Measurements from ENCODE around the gene CYTH2.

CYTH2 gene

DNA sequence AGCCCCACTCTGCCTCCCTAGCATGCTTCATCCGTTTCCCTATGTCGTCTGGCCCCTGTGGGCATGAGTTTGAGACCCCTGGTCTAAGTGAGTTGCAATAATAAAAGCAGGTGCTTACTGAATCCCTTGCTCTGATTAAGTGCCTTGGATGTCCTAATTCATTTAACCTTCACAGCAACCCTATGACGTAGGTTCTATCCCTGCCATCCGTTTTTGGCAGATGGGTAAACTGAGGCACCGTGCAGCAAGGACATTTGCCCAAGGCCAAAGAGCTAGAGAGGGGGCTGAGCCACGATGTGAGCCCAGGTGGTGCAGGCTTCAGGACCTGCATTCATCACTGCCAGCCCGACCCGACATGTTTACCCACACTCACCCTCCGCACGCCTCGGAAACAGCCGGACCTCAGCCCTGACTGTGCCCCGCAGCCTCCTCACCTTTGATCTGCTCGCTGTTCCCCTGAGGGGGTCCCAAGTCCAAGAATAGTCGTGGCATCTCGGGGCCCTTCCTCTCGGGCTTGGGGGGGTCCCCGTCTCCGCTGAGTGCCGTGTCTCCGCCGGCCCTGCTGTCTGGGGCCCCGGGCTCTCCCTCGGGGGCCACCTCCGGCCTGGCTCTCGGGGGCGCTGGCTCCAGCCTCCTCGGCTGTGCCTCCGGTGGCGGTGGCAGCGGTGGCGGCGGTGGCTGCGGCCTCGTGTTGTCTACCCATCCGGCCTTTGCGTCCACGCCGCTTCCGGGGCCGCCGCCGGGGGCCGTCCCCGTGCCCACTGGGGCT lies 28.0 kb downstream of the CYTH2 start:
- no peak for DNase-seq

DNA sequence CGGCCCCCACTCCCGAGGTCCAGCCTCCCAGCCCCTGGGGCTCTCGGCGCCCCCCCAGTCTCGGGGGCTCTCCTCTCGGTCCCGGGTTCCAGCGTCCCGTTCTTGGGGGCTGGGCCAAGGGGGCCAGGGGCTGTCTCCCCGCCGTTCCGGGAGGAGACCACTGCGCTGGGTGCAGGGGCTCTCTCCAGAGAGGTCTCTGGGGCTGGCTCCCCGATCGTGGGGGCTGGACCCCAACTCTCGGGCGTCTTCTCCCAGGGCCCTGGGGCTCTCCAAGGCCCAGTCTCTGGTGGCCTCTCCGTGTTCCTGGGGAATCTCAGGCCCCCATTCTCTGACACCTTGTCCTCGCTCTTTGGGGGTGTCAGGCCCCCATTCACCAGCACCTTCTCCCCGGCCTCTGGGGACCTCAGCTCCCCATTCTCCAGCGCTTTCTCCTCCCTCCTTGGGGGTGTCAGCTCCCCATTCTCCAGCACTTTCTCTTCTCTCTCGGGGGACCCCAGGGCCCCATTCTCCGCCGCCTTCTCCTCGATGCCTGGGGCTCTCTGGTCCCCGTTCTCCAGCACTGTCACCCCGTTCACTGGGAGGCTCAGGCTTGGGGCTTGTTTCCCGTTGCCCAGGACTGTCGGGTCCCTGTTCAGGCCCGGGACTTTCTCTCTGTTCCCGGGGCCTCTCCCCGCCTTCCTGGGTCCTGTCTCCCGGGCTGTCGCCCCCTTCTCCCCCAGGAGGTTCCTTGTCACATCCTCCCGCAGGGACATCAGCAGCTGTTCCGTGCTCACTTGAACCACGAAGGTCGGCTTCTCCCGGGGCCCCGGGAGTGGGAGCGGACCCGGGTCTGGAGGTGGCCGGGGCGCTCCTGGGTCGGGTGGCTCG lies 28.8 kb downstream of the CYTH2 start:
- no peak for DNase-seq

DNA sequence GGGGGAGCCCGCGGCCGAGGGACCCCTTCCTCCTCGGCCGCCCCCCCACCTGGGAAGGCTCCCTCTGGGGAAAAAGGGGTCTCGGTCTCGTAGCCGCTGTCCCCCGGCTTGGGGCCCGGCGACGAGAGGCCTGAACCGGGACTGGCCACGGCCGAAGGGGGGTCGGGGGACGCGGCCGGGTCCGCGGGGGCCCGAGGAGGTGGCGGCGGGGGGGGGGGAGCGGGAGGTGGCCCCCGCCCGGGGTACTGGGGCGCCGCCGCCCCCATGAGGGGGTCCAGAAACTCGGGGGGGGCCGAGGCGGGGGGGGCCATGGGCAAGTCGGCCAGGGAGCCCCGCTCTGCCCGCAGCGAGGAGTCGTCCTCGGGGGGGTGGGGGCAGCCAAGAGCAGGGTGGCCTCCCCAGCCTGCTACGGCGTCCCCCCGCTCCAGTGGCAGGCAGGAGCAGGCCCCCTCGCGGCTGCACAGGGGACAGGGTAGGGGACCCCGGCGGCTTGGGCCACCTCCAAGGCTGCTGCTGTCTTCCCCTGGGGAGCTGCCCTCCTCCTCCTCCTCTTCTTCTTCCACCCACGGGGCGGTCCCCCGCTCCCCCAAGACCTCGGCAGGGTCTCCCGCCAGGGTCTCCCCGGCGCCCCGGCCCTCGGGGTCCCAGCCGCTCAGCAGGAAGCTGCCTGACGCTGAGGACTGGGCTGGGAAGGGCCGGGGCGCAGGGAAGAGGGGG lies 29.6 kb downstream of the CYTH2 start:
- DNase-seq, result no peak

DNA sequence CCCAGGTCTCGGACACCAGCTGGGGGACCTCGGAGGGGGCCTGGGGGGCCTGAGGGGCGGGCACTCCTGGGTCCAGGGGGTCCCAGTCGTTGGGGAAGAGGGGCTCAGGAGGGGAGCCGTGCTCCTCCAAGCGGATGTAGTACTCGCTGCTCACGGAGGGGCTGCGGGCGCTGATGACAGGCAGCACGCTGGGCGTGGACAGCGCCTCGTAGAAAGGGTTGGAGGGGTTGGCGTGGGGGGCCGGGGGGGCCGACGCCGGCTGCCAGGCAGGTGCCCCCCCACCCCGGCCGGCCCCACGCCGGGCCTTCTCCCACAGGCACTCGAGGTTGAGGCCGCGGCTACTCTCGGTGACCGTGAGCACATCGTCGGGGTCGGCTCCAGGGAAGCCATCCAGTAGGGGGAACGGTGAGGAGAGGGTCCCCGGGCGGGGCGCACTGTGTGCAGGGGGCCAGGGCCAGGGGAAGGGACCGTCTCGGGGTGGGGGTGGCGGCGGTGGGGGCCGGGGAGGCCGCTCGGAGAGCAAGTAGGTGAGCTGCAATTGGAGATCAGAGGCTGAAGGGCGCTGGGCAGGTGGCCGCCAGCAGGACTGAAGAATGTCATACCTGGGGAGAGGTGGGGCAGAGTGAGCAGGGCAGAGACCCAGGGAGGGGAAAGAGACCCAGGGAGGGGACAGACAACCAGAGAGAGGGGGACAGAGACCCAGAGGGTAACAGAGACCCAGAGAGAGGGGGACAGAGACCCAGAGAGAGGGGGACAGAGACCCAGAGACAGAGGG lies 30.3 kb downstream of the CYTH2 start:
- DNase-seq, result no peak

DNA sequence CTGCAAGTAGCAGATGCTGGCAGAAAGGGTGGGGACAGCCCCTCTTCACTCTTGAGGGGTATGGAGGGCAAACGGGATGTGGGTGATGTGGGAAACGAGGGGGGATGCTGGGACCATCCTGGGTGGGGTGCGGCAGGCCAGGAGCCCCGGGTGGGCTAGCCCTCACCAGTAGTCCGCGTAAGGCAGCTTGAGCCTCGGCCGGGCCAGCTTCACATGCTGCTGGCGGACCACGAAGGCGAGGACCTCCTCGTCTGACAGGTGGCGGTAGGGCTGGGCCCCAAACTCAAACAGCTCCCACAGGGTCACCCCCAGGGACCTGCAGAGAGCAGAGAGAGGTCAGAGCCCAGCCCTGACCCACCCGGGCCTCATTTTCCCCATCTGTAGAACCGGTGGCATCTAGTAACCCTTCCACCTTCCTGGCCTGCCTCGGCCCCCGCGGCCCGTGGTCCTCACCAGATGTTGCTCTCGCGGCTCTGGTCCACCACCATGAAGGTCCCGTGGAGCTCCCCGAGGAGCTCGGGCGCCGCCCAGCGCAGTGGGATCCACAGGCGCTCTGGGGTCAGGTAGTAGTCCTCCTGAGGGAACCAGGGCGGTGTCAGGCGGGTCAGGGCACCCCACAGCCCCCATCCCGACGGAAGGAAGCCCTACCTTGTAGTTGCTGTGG lies 31.8 kb downstream of the CYTH2 start:
- no peak for DNase-seq

DNA sequence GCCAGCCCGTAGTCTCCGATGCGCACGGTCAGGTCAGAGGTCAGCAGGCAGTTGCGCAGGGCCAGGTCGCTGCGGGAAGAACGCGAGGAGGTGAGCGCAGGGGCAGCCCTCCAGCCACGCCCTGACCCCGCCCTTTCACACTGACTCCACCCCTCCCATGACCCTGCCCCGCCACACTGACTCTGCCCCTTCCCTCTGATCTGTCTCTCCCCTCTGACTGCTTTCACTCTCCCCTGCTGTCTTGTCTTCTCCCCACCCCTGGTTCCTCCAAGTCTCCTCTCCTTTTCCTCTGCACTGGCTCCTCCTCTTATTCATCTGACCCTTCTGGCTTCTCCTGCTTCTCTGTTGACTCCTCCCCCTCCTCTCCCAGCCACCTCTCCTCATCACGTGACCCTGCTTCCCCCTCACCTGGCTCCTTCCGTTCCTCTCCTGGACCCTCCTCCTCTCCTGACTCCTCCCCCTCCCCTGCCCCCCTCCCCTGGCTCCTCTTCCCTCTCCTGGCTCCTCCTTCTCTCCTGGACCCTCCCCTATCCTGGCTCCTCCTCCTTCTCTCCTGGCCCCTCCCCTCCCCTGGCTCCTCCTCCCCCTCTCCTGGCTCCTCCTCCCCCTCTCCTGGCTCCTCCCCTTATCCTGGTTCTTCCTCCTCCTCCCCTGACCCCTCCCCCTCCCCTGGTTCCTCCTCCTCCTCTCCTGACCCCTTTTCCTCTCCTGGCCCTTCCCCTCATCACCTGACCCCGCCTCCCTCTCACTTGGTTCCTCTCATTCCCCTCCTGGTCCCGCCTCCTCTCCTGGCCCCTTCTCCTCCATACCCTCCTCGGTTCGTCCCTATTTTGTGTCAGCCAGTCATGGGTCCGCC lies 32.6 kb downstream of the CYTH2 start:
- peak; percentile 98 for DNase-seq

DNA sequence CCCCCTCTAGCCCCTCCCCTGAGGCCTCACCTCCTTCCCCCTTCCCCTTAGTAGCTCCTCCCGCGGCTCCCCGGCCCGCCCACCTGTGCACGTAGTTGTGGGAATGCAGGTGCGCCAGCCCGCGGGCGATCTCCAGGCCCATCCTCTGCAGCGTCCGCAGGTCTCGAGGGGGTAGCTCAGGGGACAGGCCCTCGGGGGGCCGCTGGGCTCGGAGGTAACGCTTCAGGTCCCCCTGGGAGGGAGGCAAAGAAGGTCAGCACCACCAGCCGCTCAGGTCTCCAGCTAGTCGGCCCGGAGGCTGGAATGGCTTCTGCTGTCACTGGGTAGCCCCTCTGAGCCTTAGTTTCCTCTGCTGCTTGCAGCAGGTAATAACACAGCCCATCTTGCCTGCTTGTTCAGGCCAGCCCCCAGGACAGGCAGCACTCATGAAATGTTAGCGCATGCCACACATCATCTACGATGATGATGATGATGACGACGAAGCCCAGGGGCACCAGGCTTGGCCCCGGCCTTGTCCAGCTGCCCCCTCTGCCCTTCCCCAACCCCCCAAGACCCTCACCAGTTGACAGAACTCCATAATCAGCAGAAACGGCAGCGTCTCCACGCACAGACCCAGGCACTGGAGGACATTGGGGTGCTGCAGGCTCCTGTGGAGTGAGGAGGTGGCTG lies 33.3 kb downstream of the CYTH2 start:
- no peak for DNase-seq

DNA sequence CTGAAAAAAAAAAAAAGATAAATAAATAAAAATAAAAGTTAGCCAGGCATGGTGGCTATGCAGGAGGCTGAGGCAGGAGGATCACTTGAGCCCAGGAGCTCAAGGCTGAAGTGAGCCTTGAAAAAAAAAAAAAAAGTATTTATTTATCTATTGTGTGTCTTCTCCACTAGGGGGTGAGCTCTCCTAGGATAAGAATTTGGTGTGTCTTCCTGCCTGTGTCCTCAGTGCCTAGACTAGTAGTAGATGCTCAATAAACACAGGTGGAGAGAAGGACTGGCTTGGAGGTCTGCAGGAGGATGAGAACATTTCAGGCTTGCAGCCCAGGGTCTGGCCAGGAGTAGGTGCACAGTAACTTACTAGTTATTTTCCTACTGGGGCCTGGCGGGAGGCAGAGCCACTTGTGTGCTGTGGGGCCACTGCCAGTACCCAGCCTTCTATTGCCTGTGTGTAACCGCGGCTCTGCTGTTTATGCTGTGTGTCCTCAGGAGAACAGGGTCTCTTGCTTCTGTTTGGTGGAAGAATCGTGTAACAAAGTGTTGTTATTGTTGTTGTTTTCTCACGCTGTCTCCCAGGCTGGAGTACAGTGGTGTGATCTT lies 37.1 kb downstream of the CYTH2 start:
- DNase-seq, result peak; percentile 57

DNA sequence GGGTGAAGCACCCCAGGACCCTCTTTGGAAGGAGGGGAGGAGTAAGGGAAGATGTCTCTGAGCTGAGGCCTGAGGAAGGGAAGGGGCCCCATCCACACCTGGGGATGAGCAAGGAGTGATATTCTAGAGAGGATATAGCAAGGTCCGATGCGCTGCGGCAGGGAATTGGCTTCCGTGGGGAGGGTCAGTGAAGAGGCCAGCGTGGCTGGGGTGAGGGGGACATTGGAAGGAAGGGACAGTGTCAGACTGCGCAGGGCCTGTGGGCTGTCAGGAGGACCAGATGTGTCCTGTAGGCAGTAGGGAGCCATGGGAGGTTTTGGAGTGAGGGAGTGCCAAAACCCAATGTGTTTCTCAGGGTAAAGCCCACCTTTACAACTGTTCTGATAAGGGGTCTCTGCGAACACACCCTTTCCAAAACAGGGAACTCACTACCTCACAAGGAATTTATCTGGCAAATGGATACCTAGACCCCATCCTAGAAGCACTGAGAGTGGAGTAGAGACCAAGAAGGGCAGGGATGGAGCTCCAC lies 38.8 kb downstream of the CYTH2 start:
- no peak for DNase-seq

DNA sequence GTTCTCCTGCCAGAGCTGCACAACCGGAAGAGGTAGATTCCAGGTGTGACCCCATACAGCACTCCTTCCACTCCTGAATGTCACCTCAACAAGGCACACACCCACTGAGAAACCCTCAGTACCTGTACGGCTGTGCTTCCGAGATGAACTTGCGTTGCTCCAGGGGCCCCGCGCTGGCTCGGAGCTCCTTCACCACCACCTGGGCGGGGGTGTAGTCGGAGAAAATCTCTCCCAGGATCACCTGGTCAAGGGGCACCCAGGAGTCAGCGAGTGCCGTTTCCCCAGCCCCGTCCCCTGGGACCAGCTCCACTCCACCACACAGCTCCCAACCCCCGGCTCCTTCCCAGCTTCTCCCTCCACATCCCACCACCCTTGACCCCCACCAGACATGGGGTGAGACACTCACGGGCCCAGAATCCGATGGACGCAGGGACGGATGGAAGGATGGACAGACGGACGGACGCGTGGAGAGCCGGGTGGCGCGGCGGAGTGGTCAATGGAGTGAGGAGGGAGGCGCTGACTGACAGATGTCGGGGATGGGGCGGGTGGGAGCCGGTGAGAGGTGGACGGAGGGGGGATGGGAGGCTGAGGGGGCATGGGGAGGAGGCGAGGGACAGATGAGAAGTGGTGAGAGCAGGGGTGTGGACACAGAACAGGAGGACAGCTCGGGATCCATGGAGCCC lies 39.7 kb downstream of the CYTH2 start:
- DNase-seq, result no peak

DNA sequence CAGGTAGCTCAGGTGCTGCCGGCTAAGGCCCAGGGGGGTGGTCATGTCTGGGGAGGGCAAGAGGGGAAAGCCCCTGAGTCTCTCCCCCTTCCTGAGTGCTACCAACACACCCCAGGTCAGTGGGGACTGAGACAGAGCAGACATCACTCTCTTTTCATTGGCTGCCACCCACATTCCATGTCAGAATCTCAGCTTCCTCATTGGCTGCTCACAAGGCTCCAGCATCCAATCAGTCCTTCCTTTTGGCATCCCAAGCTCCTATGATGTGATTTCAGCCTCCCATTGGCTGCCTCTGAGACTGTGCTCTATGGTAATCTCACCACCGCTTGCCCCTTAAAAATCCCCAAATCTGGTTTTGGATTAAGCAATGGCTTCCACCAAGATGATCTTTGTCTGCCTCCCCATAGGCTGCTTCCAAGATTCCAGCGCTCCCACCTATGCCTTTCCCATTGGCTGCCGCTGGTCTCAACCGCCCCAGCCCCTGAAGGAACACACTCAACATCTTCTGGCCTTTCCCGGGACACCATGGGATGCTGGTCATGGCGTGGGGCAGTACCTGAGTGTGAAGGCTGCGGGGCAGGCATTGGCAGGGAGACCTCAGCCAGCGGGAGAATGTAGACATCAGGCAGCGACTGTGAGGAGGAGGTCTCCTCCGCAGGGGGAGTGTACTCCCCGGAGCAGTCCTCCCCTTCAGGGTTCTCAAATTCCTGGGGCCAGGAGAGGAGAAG lies 40.5 kb downstream of the CYTH2 start:
- DNase-seq, result no peak

DNA sequence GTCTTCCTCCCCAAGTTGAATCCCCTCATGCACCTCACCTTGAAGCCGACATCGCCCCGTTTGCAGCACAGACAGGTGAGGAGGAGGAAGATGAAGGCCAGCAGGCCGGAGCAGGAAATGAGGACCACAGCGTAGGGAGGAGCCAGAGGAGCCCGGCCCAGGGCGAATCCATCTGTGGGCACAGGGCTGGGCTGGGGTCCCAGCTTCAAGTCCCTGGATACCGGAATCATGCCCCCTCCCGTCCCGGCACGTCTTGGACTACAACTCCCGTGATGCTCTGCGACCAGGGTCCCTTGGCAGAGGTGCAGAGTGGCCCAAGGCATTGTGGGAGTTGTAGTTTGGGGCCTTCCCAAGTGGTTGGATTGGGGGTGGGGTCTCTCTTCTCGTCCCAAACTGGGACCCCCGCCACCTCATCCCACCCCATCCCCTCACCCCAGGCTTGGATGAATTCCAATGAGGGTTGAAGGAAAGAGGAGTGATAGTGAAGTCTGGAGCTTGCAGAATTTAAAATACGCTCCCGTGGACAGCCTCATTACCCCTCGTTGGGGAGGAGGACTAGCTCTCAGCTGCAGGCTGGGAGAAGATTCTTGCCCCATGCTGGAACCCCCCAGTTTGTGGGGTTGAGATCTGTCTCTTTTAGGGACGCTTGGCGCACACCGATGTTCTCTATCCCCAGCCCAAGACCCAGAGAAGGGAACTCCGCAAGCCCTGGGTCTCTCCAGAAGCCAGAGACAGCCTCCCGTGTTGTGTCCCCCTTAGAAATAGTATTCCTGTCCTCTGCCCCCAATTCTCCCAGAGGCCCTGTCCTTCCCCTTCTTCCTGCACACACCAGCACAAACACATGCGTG lies 41.5 kb downstream of the CYTH2 start:
- DNase-seq, result peak; percentile 24

DNA sequence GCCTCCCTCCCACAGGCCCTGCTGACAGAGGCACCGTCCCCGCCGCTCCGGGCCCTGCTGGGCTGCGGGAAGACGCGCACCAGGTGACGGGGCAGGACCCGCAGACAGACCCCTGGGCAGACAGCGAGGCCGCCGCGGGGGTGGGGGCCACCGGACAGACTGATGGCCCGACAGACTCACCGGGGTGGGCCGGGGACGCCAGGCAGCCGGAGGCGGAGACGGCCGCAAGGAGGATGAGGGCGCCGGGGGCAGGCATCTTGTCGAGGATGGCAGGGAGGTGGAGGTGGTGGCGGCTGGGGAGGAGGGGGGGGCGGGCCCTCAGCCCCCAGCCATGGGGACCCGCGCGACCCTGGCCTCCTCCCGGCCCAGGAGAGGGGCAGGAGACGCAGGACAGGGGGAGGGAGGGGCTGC lies 42.2 kb downstream of the CYTH2 start:
- DNase-seq, result no peak

DNA sequence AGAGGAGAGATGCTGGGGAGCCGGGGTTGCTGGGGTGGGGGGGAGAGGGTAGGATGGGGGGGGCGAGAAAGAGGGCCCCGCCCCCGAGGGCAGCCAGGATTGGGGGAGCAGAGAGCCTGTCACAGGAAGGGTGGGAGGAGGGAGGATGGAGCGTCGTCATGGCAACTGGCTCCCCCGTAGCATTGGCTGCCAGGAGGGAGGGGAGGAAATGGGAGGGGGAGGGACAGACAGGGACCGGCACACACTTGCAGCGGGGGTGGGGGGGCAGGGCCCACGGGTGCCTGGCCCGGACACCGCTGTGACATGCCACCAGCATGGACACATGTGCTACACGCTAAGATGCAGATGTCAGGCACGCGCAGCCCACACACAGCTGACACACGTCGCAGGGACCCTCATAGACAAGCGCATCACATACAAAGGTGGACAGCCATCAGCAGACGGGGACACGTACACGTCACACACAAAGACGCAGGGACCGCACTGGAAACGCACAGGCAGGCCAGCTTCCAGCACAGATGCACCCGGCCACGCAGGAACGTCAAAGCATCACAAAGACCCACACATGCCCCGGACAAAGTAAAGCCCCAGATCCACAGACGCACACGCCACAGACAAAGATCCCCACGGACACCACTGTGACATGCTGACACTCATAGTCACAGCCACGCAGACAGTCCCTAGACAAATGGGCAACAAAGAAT lies 42.8 kb downstream of the CYTH2 start, which contains the start of gene LMTK3:
Gene LMTK3, minus strand, starts transcription at position 36 of the 704 bp plus-strand sequence. CDS start 259 bp downstream, outside the sequence.
- no peak for DNase-seq

DNA sequence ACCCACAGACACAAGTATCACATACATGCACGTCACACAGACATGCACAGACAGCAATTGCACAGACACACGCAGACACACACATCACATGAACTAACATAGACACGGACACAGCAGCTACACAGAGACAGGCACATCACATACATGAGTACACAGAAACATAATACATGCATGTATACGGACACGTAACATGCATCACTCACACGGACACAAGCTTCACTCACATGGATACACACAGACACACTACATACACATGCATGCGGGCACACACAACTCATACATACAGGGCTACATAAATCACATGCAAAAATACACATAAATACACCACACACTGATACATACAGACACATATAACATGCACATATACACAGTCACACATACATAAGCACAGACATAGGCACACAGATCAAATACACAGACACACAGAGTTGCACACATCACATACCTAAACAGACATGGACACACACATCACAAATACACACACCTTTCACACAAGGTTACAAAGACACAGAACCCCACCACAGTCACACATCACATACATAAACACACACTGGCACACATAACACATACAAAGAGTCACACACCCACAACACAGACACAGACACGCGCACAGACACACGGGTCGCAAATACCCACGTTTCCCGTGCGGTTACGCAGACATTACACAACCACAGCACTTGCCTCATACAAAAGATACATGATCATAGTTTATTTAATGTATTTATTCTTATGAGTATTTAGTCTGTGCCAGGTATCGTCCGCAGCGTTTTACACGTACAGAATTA lies 43.5 kb downstream of the CYTH2 start:
- no peak for DNase-seq
